WTC11 (cell line): ENCODE results near the gene STEAP1B. TPM values are rescaled to one million over a fixed set of nuclear protein-coding genes. Genes with fewer than 3 reads are reported as not detected.
"Not testable (repeated sequence)": the region's sequence is repeated elsewhere in the genome, so short reads cannot be mapped to it uniquely, and the experiment has no call there.

ENCODE experiments used
- ATAC-seq: fragments of 200-7000 bp; cut with Tn5 transposase; 2 replicates; pipeline ENCODE4 v1.10.0; 2021; ENCODE audit warnings: mild to moderate bottlenecking, moderate library complexity
- Bru-seq: library from RNA; stranded (reverse); fragments of 400-500 nt; gene quantifications from one replicate; lab custom pipeline; 2021; lab: Mats Ljungman, UMichigan
- CTCF ChIA-PET: fragments of 300-600 bp; sonication (Branson Sonifier 250); formaldehyde crosslinking; loops from one replicate; lab custom pipeline; 2021; ENCODE audit warnings: antibody characterized with exemption; lab: Charles Lee
- POLR2A ChIA-PET: fragments of 350-600 bp; sonication (Branson Sonifier 250); formaldehyde crosslinking; loops from one replicate; lab custom pipeline; 2021; ENCODE audit warnings: antibody characterized with exemption; lab: Charles Lee
- DNase-seq: peaks from one replicate; pipeline ENCODE4 v3.0.0; 2021; ENCODE audit warnings: low spot score
- H3K27ac Mint-ChIP-seq: 2 replicates; pipeline ENCODE4 v1.8.0; 2021; ENCODE audit warnings: mixed read lengths
- H3K27me3 Mint-ChIP-seq: 2 replicates; pipeline ENCODE4 v1.8.0; 2021; ENCODE audit warnings: low read depth, mild to moderate bottlenecking, moderate library complexity, mixed read lengths
- H3K36me3 Mint-ChIP-seq: 2 replicates; pipeline ENCODE4 v1.8.0; 2021; ENCODE audit warnings: mixed read lengths
- H3K4me1 Mint-ChIP-seq: 2 replicates; pipeline ENCODE4 v1.8.0; 2022; ENCODE audit warnings: mixed read lengths
- H3K4me3 Mint-ChIP-seq: 2 replicates; pipeline ENCODE4 v1.8.0; 2021; ENCODE audit warnings: mild to moderate bottlenecking, moderate library complexity, mixed read lengths
- H3K9me3 Mint-ChIP-seq: 2 replicates; pipeline ENCODE4 v1.8.0; 2021; ENCODE audit warnings: mixed read lengths
- CREM ChIP-seq: sonication (generic); formaldehyde crosslinking; IDR thresholded peaks from 2 replicates; pipeline ENCODE4 v1.8.1; 2022; ENCODE audit warnings: mild to moderate bottlenecking, missing genetic modification reagents, moderate library complexity
- E2F1 ChIP-seq: sonication (generic); formaldehyde crosslinking; IDR thresholded peaks from 2 replicates; pipeline ENCODE4 v1.8.0; 2022; ENCODE audit warnings: mild to moderate bottlenecking, missing genetic modification reagents
- ELF4 ChIP-seq: sonication (generic); formaldehyde crosslinking; IDR thresholded peaks from 2 replicates; pipeline ENCODE4 v1.8.1; 2022; ENCODE audit warnings: low read depth, mild to moderate bottlenecking, moderate library complexity, missing genetic modification reagents
- ESRRA ChIP-seq: sonication (generic); formaldehyde crosslinking; IDR thresholded peaks from 2 replicates; pipeline ENCODE4 v1.8.1; 2022; ENCODE audit warnings: mild to moderate bottlenecking, missing genetic modification reagents, borderline replicate concordance
- FOXP1 ChIP-seq: sonication (generic); formaldehyde crosslinking; IDR thresholded peaks from 2 replicates; pipeline ENCODE4 v1.8.0; 2022; ENCODE audit warnings: missing genetic modification reagents, mild to moderate bottlenecking, moderate library complexity, borderline replicate concordance
- KAT7 ChIP-seq: sonication (generic); formaldehyde crosslinking; IDR thresholded peaks from 2 replicates; pipeline ENCODE4 v1.8.1; 2023; ENCODE audit warnings: missing genetic modification reagents, mild to moderate bottlenecking, borderline replicate concordance
- RELA ChIP-seq: sonication (generic); formaldehyde crosslinking; IDR thresholded peaks from 2 replicates; pipeline ENCODE4 v1.8.1; 2022; ENCODE audit warnings: missing genetic modification reagents, mild to moderate bottlenecking, borderline replicate concordance
- TEAD1 ChIP-seq: sonication (generic); formaldehyde crosslinking; IDR thresholded peaks from 2 replicates; pipeline ENCODE4 v1.8.0; 2022; ENCODE audit warnings: mild to moderate bottlenecking, missing genetic modification reagents
- TEAD4 ChIP-seq: sonication (generic); formaldehyde crosslinking; IDR thresholded peaks from 2 replicates; pipeline ENCODE4 v1.8.0; 2022; ENCODE audit warnings: mild to moderate bottlenecking, missing genetic modification reagents
- TP53 ChIP-seq: sonication (generic); formaldehyde crosslinking; IDR thresholded peaks from 2 replicates; pipeline ENCODE4 v1.8.1; 2023; ENCODE audit warnings: mild to moderate bottlenecking, missing genetic modification reagents
- ZBTB21 ChIP-seq: sonication (generic); formaldehyde crosslinking; IDR thresholded peaks from 2 replicates; pipeline ENCODE4 v1.8.1; 2023; ENCODE audit warnings: mild to moderate bottlenecking, missing genetic modification reagents, borderline replicate concordance
- ZBTB43 ChIP-seq: sonication (generic); formaldehyde crosslinking; IDR thresholded peaks from 2 replicates; pipeline ENCODE4 v1.8.1; 2023; ENCODE audit warnings: mild to moderate bottlenecking, missing genetic modification reagents
- ZNF219 ChIP-seq: sonication (generic); formaldehyde crosslinking; IDR thresholded peaks from 2 replicates; pipeline ENCODE4 v1.8.0; 2023; ENCODE audit warnings: missing genetic modification reagents, mild to moderate bottlenecking, borderline replicate concordance
- ZNF232 ChIP-seq: sonication (generic); formaldehyde crosslinking; IDR thresholded peaks from 2 replicates; pipeline ENCODE4 v1.8.0; 2022; ENCODE audit warnings: mild to moderate bottlenecking, missing genetic modification reagents
- ZNF317 ChIP-seq: sonication (generic); formaldehyde crosslinking; IDR thresholded peaks from 2 replicates; pipeline ENCODE4 v1.8.1; 2023; ENCODE audit warnings: low read depth, mild to moderate bottlenecking, moderate library complexity, missing genetic modification reagents, borderline replicate concordance
- long read RNA-seq, 3 experiments: library from RNA in 1 of 3; library from capped mRNA in 1 of 3; library from polyadenylated mRNA in 1 of 3; unstranded in 2 of 3; stranded (forward) in 1 of 3; transcript quantifications; one replicate each; pipeline ENCODE4 v2.0.0, GENCODE V29; 2021
- total RNA-seq: library from RNA; stranded (reverse); gene quantifications from 3 replicates; pipeline ENCODE4 v1.2.3, GENCODE V29; 2021
- TF ChIP-seq, protein P1 (sequence below): fragments of 200-600 bp; IDR thresholded peaks from 2 replicates; pipeline ENCODE4 v1.8.0; 2022; ENCODE audit warnings: antibody characterized with exemption
- TF ChIP-seq, protein P2 (sequence below): sonication (generic); formaldehyde crosslinking; IDR thresholded peaks from 2 replicates; pipeline ENCODE4 v1.8.0; 2022; ENCODE audit warnings: mild to moderate bottlenecking, missing genetic modification reagents
- TF ChIP-seq, protein P3 (sequence below): sonication (generic); formaldehyde crosslinking; IDR thresholded peaks from 2 replicates; pipeline ENCODE4 v1.8.0; 2023; ENCODE audit warnings: missing genetic modification reagents, mild to moderate bottlenecking, borderline replicate concordance
- TF ChIP-seq, protein P4 (sequence below): sonication (generic); formaldehyde crosslinking; IDR thresholded peaks from 2 replicates; pipeline ENCODE4 v1.8.0; 2023; ENCODE audit warnings: mild to moderate bottlenecking, missing genetic modification reagents
- TF ChIP-seq, protein P5 (sequence below): sonication (generic); formaldehyde crosslinking; IDR thresholded peaks from 2 replicates; pipeline ENCODE4 v1.8.0; 2022; ENCODE audit warnings: mild to moderate bottlenecking, missing genetic modification reagents

The STEAP1B gene
- total RNA-seq (5.4 to 6.3 TPM (median 5.5 TPM) in 3 replicates), Bru-seq, nascent RNA (percentile 57 among the genes with signal in this experiment)
- long read RNA-seq, experiment 1, partial matches to known transcripts: 0 of 51 reads
- long read RNA-seq, experiment 1, other reads (novel, unspliced or antisense): 47 of 51 reads
- long read RNA-seq, experiment 2, partial matches to known transcripts: 0 of 69 reads
- long read RNA-seq, experiment 2, other reads (novel, unspliced or antisense): 69 of 69 reads
- long read RNA-seq, experiment 3, partial matches to known transcripts: 0 of 29 reads
- long read RNA-seq, experiment 3, other reads (novel, unspliced or antisense): 26 of 29 reads

- Mint-ChIP-seq H3K4me3 (peak within 1 kb of the TSS; percentile 54), H3K4me1 (peaks cover 22% of the 10 kb centered on the region), H3K27ac (peak within 1 kb of the TSS; percentile 65; the same call in 1 of the 2 replicates), H3K27me3 (peaks cover 19% of the 10 kb centered on the region)
- DNase-seq (peak; percentile 97), ATAC-seq (peak; percentile 92)
- POLR2A ChIA-PET, H3K36me3 Mint-ChIP-seq, H3K9me3 Mint-ChIP-seq: not testable (repeated sequence)
- CTCF ChIA-PET: interaction anchor here (0.6 to 3.1 kb wide), 9 partner anchors 14 to 579 kb away, joined by 3 to 17 read pairs (median 3); no protein-coding TSS in a partner anchor
- TF ChIP-seq RELA (peak; percentile 93), ZNF219 (CRISPR knock-in tag) (0 out of 2 replicates have a peak, but pooled peaks have one; percentile 35), ZNF317 (peak; percentile 61; the same call in 1 of the 2 replicates), ELF4 (CRISPR knock-in tag) (peak; percentile 48; the same call in 1 of the 2 replicates), ZBTB43 (CRISPR knock-in tag) (0 out of 2 replicates have a peak, but pooled peaks have one; percentile 66), CREM (CRISPR knock-in tag) (peak; percentile 78; the same call in 1 of the 2 replicates), KAT7 (CRISPR knock-in tag) (0 out of 2 replicates have a peak, but pooled peaks have one; percentile 32), ZNF232 (peak; percentile 80; the same call in 1 of the 2 replicates), TP53 (CRISPR knock-in tag) (peak; percentile 72; the same call in 1 of the 2 replicates), TEAD4 (CRISPR knock-in tag) (peak; percentile 40; the same call in 1 of the 2 replicates), ZBTB21 (CRISPR knock-in tag) (0 out of 2 replicates have a peak, but pooled peaks have one; percentile 33), FOXP1 (CRISPR knock-in tag) (peak; percentile 95), E2F1 (CRISPR knock-in tag) (peak; percentile 78), ESRRA (CRISPR knock-in tag) (peak; percentile 86; the same call in 1 of the 2 replicates), TEAD1 (CRISPR knock-in tag) (peak; percentile 94)
- TF ChIP-seq, protein P1, sequence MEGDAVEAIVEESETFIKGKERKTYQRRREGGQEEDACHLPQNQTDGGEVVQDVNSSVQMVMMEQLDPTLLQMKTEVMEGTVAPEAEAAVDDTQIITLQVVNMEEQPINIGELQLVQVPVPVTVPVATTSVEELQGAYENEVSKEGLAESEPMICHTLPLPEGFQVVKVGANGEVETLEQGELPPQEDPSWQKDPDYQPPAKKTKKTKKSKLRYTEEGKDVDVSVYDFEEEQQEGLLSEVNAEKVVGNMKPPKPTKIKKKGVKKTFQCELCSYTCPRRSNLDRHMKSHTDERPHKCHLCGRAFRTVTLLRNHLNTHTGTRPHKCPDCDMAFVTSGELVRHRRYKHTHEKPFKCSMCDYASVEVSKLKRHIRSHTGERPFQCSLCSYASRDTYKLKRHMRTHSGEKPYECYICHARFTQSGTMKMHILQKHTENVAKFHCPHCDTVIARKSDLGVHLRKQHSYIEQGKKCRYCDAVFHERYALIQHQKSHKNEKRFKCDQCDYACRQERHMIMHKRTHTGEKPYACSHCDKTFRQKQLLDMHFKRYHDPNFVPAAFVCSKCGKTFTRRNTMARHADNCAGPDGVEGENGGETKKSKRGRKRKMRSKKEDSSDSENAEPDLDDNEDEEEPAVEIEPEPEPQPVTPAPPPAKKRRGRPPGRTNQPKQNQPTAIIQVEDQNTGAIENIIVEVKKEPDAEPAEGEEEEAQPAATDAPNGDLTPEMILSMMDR: peak; percentile 84
- TF ChIP-seq, protein P2, sequence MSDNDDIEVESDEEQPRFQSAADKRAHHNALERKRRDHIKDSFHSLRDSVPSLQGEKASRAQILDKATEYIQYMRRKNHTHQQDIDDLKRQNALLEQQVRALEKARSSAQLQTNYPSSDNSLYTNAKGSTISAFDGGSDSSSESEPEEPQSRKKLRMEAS: peak; percentile 98
- TF ChIP-seq, protein P3, sequence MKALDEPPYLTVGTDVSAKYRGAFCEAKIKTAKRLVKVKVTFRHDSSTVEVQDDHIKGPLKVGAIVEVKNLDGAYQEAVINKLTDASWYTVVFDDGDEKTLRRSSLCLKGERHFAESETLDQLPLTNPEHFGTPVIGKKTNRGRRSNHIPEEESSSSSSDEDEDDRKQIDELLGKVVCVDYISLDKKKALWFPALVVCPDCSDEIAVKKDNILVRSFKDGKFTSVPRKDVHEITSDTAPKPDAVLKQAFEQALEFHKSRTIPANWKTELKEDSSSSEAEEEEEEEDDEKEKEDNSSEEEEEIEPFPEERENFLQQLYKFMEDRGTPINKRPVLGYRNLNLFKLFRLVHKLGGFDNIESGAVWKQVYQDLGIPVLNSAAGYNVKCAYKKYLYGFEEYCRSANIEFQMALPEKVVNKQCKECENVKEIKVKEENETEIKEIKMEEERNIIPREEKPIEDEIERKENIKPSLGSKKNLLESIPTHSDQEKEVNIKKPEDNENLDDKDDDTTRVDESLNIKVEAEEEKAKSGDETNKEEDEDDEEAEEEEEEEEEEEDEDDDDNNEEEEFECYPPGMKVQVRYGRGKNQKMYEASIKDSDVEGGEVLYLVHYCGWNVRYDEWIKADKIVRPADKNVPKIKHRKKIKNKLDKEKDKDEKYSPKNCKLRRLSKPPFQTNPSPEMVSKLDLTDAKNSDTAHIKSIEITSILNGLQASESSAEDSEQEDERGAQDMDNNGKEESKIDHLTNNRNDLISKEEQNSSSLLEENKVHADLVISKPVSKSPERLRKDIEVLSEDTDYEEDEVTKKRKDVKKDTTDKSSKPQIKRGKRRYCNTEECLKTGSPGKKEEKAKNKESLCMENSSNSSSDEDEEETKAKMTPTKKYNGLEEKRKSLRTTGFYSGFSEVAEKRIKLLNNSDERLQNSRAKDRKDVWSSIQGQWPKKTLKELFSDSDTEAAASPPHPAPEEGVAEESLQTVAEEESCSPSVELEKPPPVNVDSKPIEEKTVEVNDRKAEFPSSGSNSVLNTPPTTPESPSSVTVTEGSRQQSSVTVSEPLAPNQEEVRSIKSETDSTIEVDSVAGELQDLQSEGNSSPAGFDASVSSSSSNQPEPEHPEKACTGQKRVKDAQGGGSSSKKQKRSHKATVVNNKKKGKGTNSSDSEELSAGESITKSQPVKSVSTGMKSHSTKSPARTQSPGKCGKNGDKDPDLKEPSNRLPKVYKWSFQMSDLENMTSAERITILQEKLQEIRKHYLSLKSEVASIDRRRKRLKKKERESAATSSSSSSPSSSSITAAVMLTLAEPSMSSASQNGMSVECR (CRISPR knock-in tag): peak; percentile 95
- TF ChIP-seq, protein P4, sequence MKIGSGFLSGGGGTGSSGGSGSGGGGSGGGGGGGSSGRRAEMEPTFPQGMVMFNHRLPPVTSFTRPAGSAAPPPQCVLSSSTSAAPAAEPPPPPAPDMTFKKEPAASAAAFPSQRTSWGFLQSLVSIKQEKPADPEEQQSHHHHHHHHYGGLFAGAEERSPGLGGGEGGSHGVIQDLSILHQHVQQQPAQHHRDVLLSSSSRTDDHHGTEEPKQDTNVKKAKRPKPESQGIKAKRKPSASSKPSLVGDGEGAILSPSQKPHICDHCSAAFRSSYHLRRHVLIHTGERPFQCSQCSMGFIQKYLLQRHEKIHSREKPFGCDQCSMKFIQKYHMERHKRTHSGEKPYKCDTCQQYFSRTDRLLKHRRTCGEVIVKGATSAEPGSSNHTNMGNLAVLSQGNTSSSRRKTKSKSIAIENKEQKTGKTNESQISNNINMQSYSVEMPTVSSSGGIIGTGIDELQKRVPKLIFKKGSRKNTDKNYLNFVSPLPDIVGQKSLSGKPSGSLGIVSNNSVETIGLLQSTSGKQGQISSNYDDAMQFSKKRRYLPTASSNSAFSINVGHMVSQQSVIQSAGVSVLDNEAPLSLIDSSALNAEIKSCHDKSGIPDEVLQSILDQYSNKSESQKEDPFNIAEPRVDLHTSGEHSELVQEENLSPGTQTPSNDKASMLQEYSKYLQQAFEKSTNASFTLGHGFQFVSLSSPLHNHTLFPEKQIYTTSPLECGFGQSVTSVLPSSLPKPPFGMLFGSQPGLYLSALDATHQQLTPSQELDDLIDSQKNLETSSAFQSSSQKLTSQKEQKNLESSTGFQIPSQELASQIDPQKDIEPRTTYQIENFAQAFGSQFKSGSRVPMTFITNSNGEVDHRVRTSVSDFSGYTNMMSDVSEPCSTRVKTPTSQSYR (CRISPR knock-in tag): peak; percentile 76; the same call in 1 of the 2 replicates
- TF ChIP-seq, protein P5, sequence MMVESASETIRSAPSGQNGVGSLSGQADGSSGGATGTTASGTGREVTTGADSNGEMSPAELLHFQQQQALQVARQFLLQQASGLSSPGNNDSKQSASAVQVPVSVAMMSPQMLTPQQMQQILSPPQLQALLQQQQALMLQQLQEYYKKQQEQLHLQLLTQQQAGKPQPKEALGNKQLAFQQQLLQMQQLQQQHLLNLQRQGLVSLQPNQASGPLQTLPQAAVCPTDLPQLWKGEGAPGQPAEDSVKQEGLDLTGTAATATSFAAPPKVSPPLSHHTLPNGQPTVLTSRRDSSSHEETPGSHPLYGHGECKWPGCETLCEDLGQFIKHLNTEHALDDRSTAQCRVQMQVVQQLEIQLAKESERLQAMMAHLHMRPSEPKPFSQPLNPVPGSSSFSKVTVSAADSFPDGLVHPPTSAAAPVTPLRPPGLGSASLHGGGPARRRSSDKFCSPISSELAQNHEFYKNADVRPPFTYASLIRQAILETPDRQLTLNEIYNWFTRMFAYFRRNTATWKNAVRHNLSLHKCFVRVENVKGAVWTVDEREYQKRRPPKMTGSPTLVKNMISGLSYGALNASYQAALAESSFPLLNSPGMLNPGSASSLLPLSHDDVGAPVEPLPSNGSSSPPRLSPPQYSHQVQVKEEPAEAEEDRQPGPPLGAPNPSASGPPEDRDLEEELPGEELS (CRISPR knock-in tag): peak; percentile 91; the same call in 1 of the 2 replicates
Observed at GRCh38 chr7:22499888-22500689, at the start of gene STEAP1B. STEAP1B (minus strand) TSS chr7:22500188; CDS start chr7:22494855, 5,333 bp downstream.
